Gastrocnemius medialis (tissue), 4 donors: ENCODE data around the gene KRT20. TPM values are rescaled to one million over a fixed set of nuclear protein-coding genes. Genes with fewer than 3 reads are reported as not detected.

Experiments used
- ATAC-seq, 2 donors: fragments of 150-250 bp; one replicate each; pipeline ENCODE4 v1.9.1; 2016
- DNase-seq, 2 donors: peaks; one replicate each; pipeline ENCODE4 v3.0.0-alpha.2; 2019
- H3K27ac ChIP-seq, 4 donors: fragments of 200-600 bp; sonication (generic); 1 replicate in 1 of 4; 2 replicates in 3 of 4; pipeline ENCODE4 v1.5.1; 2016 to 2018; ENCODE audit warnings: mild to moderate bottlenecking in 2 of 4, moderate library complexity in 1 of 4
- H3K27me3 ChIP-seq, 3 donors: fragments of 200-600 bp; sonication (generic) in 2 of 3; 1 replicate in 1 of 3; 2 replicates in 2 of 3; pipeline versions ENCODE4 v1.5.1 to v1.6.0; 2016 to 2019; ENCODE audit warnings: mild to moderate bottlenecking in 1 of 3, moderate library complexity in 1 of 3
- H3K36me3 ChIP-seq, 2 donors: fragments of 200-600 bp; sonication (generic) in 1 of 2; one replicate each; pipeline ENCODE4 v1.5.1; 2017 to 2018
- H3K4me1 ChIP-seq, 2 donors: fragments of 200-600 bp; sonication (generic) in 1 of 2; one replicate each; pipeline ENCODE4 v1.5.1; 2016 to 2017; ENCODE audit warnings: mild to moderate bottlenecking in 2 of 2
- H3K4me3 ChIP-seq, 4 donors: fragments of 200-600 bp; sonication (generic) in 3 of 4; 1 replicate in 1 of 4; 2 replicates in 3 of 4; pipeline ENCODE4 v1.5.1; 2016 to 2019; ENCODE audit warnings: mild to moderate bottlenecking in 2 of 4
- H3K9me3 ChIP-seq, 3 donors: fragments of 200-600 bp; sonication (generic) in 2 of 3; 1 replicate in 1 of 3; 2 replicates in 2 of 3; pipeline ENCODE4 v1.5.1; 2016 to 2019
- CTCF ChIP-seq, 5 experiments: fragments of 450-650 bp in 3 of 5; fragments of 200-600 bp in 2 of 5; sonication (generic) in 2 of 5; IDR thresholded peaks in 4 of 5; conservative IDR thresholded peaks in 1 of 5; 1 replicate in 4 of 5; 2 replicates in 1 of 5; pipeline ENCODE4 v1.5.1; 2016 to 2019; ENCODE audit warnings: antibody characterized with exemption in 5 of 5, mild to moderate bottlenecking in 3 of 5, moderate library complexity in 3 of 5
- POLR2A ChIP-seq, 2 donors: fragments of 450-650 bp; IDR thresholded peaks; one replicate each; pipeline ENCODE4 v1.6.1; 2017; ENCODE audit warnings: antibody characterized with exemption in 2 of 2, mild to moderate bottlenecking in 2 of 2, moderate library complexity in 2 of 2
- in situ Hi-C, 4 donors: fragments of 200-750 bp; cut with MboI; loops; one replicate each; pipeline versions ENCODE4 v1.15.0 to v1.8.0; 2017; ENCODE audit warnings: low sequenced_read_pairs in 4 of 4
- intact Hi-C: fragments of 100-400 bp; cut with DNase I; formaldehyde crosslinking; loops from one replicate; pipeline ENCODE4 v1.15.1; 2023; ENCODE audit warnings: low total_unique reads
- total RNA-seq, 4 donors: library from RNA; depleted of rRNA; stranded (reverse); fragments of >200 nt; gene quantifications; one replicate each; pipeline versions ENCODE4 v1.1.0 to v1.2.3, GENCODE V29; 2016

Gene KRT20
- total RNA-seq, 4 donors from 2014 or later, result 2.7 TPM; not detected in 3

GRCh38 chr17:40909351-40909750 lies 24.3 kb upstream of the KRT20 start:
- Histone ChIP-seq H3K27ac (no peak overlapping the region), H3K4me3 (no peak overlapping the region), H3K36me3 (no peaks in the 10 kb centered on the region), H3K4me1 (peaks cover 15% of the 10 kb centered on the region in 2 donors), H3K27me3 (peaks cover 0 to 9% (median 0%) of the 10 kb centered on the region in 3 donors), H3K9me3 (no peaks in the 10 kb centered on the region)
- intact Hi-C loops, result loop anchor here (1.0 to 5.0 kb wide), 5 partner anchors 413 to 753 kb away; no protein-coding TSS in a partner anchor
- TF ChIP-seq POLR2A (IDR thresholded peaks at IDR 0.05) (no peak), CTCF (IDR thresholded peaks at IDR 0.05 in 4 of 5, conservative IDR thresholded peaks at IDR 0.05 in 1 of 5) (peak; percentile 59 to 72 (median 66))
- in situ Hi-C loops, result loop anchor here (5.0 to 25.0 kb wide), 6 partner anchors 403 to 755 kb away; partner anchors contain the start of genes KRT35 (in 1 of the 4), KRT36 (in 1 of the 4), KRTAP16-1 (in 1 of the 4) and KRTAP17-1 (in 1 of the 4)
- peak; percentile 52 to 67 for DNase-seq
- ATAC-seq, result peak; percentile 87 to 90

- in situ Hi-C loops (loop anchor here (5.0 to 25.0 kb wide), 6 partner anchors 406 to 758 kb away; partner anchors contain the start of genes KRT35 (in 1 of the 4), KRT36 (in 1 of the 4), KRTAP16-1 (in 1 of the 4) and KRTAP17-1 (in 1 of the 4)), intact Hi-C loops (loop anchor here (5.0 kb wide), 2 partner anchors 416 to 741 kb away; no protein-coding TSS in a partner anchor)
- Histone ChIP-seq H3K36me3 (no peaks in the 10 kb centered on the region), H3K9me3 (no peaks in the 10 kb centered on the region), H3K27me3 (peaks cover 0 to 9% (median 0%) of the 10 kb centered on the region in 3 donors), H3K4me3 (no peak overlapping the region), H3K27ac (no peak overlapping the region), H3K4me1 (peaks cover 15% of the 10 kb centered on the region in 2 donors)
- no peak for DNase-seq
- no peak for TF ChIP-seq POLR2A (IDR thresholded peaks at IDR 0.05)
- no peak for TF ChIP-seq CTCF (IDR thresholded peaks at IDR 0.05 in 4 of 5, conservative IDR thresholded peaks at IDR 0.05 in 1 of 5)
- no peak for ATAC-seq
Observed at GRCh38 chr17:40906613-40907012, 21.6 kb upstream of the KRT20 start.

GRCh38 chr17:40905370-40905769 lies 20.3 kb upstream of the KRT20 start:
- TF ChIP-seq POLR2A (IDR thresholded peaks at IDR 0.05), result no peak
- TF ChIP-seq CTCF (IDR thresholded peaks at IDR 0.05 in 4 of 5, conservative IDR thresholded peaks at IDR 0.05 in 1 of 5), result no peak
- in situ Hi-C loops, result loop anchor here (5.0 to 25.0 kb wide), 6 partner anchors 407 to 759 kb away; partner anchors contain the start of genes KRT35 (in 1 of the 4), KRT36 (in 1 of the 4), KRTAP16-1 (in 1 of the 4) and KRTAP17-1 (in 1 of the 4)
- H3K9me3 ChIP-seq, result no peaks in the 10 kb centered on the region
- ATAC-seq (no peak), DNase-seq (no peak)
- H3K4me3 ChIP-seq, result no peak overlapping the region
- H3K27ac ChIP-seq, result no peak overlapping the region
- intact Hi-C loops, result loop anchor here (5.0 kb wide), 2 partner anchors 417 to 742 kb away; no protein-coding TSS in a partner anchor
- H3K27me3 ChIP-seq, result peaks cover 0 to 9% (median 0%) of the 10 kb centered on the region in 3 donors
- H3K4me1 ChIP-seq, result peaks cover 10% of the 10 kb centered on the region in 2 donors
- no peaks in the 10 kb centered on the region for H3K36me3 ChIP-seq

GRCh38 chr17:40903129-40903847 lies 18.2 kb upstream of the KRT20 start:
- no peak for TF ChIP-seq CTCF (IDR thresholded peaks at IDR 0.05 in 4 of 5, conservative IDR thresholded peaks at IDR 0.05 in 1 of 5)
- TF ChIP-seq POLR2A (IDR thresholded peaks at IDR 0.05), result no peak
- in situ Hi-C loops, result loop anchor here (10.0 to 25.0 kb wide), 5 partner anchors 409 to 762 kb away; partner anchors contain the start of genes KRT35 (in 1 of the 4), KRT36 (in 1 of the 4), KRTAP16-1 (in 1 of the 4) and KRTAP17-1 (in 1 of the 4)
- Histone ChIP-seq H3K9me3 (no peaks in the 10 kb centered on the region), H3K27ac (no peak overlapping the region), H3K4me3 (no peak overlapping the region), H3K27me3 (peaks cover 0 to 9% (median 0%) of the 10 kb centered on the region in 3 donors), H3K36me3 (no peaks in the 10 kb centered on the region), H3K4me1 (no peaks in the 10 kb centered on the region)
- intact Hi-C loops, result no loop called here
- ATAC-seq (no peak), DNase-seq (no peak)
